Trophoblast cell (in vitro differentiated cells and primary cell): ENCODE data around the gene GLB1L.

ENCODE experiments used
- DNase-seq, 2 donors: peaks; one replicate each; pipeline ENCODE4 v3.0.0-alpha.2; 2016
- H2AFZ ChIP-seq: 2 replicates; pipeline ENCODE4 v1.6.1; 2013; ENCODE audit warnings: low read length, moderate library complexity, mild to moderate bottlenecking; ENCODE audit not compliant: insufficient read depth, poor library complexity
- H2AK5ac ChIP-seq: 2 replicates; pipeline ENCODE4 v1.6.1; 2013; ENCODE audit warnings: mild to moderate bottlenecking, low read length
- H2BK120ac ChIP-seq: 2 replicates; pipeline ENCODE4 v1.6.1; 2013; ENCODE audit warnings: low read length, mild to moderate bottlenecking, moderate library complexity; ENCODE audit not compliant: insufficient read depth, poor library complexity
- H2BK12ac ChIP-seq: 2 replicates; pipeline ENCODE4 v1.6.1; 2013; ENCODE audit warnings: mild to moderate bottlenecking, low read length, moderate library complexity
- H2BK5ac ChIP-seq: 2 replicates; pipeline ENCODE4 v1.6.1; 2013; ENCODE audit warnings: low read length, low read depth, moderate library complexity, mild to moderate bottlenecking; ENCODE audit not compliant: poor library complexity
- H3K14ac ChIP-seq: 2 replicates; pipeline ENCODE4 v1.6.1; 2013; ENCODE audit warnings: mild to moderate bottlenecking, low read length
- H3K18ac ChIP-seq: 2 replicates; pipeline ENCODE4 v1.6.1; 2013; ENCODE audit warnings: mild to moderate bottlenecking, low read length
- H3K23ac ChIP-seq: 2 replicates; pipeline ENCODE4 v1.6.1; 2013; ENCODE audit warnings: low read length
- H3K27ac ChIP-seq: 2 replicates; pipeline ENCODE4 v1.5.1; 2013; ENCODE audit warnings: low read depth, mild to moderate bottlenecking, inconsistent platforms, low read length, moderate library complexity
- H3K27me3 ChIP-seq: 2 replicates; pipeline ENCODE4 v1.6.1; 2013; ENCODE audit warnings: inconsistent platforms, mild to moderate bottlenecking, low read length, moderate library complexity; ENCODE audit not compliant: insufficient read depth
- H3K36me3 ChIP-seq, 2 experiments: 1 replicate in 1 of 2; 2 replicates in 1 of 2; pipeline ENCODE4 v1.6.1; 2013; ENCODE audit warnings: low read length in 2 of 2, mild to moderate bottlenecking in 2 of 2, moderate library complexity in 1 of 2; ENCODE audit not compliant: insufficient read depth in 2 of 2, control insufficient read depth in 1 of 2
- H3K4ac ChIP-seq: 2 replicates; pipeline ENCODE4 v1.6.1; 2013; ENCODE audit warnings: low read depth, mild to moderate bottlenecking, low read length, moderate library complexity
- H3K4me1 ChIP-seq, 2 experiments: 1 replicate in 1 of 2; 2 replicates in 1 of 2; pipeline ENCODE4 v1.6.1; 2013; ENCODE audit warnings: low read length in 2 of 2, mild to moderate bottlenecking in 2 of 2, moderate library complexity in 1 of 2; ENCODE audit not compliant: insufficient read depth in 2 of 2, control insufficient read depth in 1 of 2
- H3K4me2 ChIP-seq: 2 replicates; pipeline ENCODE4 v1.6.1; 2013; ENCODE audit warnings: inconsistent platforms, mild to moderate bottlenecking, low read length, moderate library complexity
- H3K4me3 ChIP-seq: 2 replicates; pipeline ENCODE4 v1.5.1; 2013; ENCODE audit warnings: mild to moderate bottlenecking, low read depth, low read length, inconsistent platforms
- H3K79me1 ChIP-seq: one replicate; pipeline ENCODE4 v1.6.1; 2013; ENCODE audit warnings: low read length
- H3K79me2 ChIP-seq: 2 replicates; pipeline ENCODE4 v1.6.1; 2013; ENCODE audit warnings: low read length, mild to moderate bottlenecking; ENCODE audit not compliant: control insufficient read depth, insufficient read depth, poor library complexity
- H3K9ac ChIP-seq: 2 replicates; pipeline ENCODE4 v1.6.1; 2013; ENCODE audit warnings: mild to moderate bottlenecking, low read length
- H3K9me3 ChIP-seq: 2 replicates; pipeline ENCODE4 v1.6.1; 2013; ENCODE audit warnings: low read depth, mild to moderate bottlenecking, control low read depth, inconsistent platforms, low read length; ENCODE audit not compliant: insufficient read depth
- H4K12ac ChIP-seq: 2 replicates; pipeline ENCODE4 v1.6.1; 2013; ENCODE audit warnings: low read depth, mild to moderate bottlenecking, low read length, moderate library complexity
- H4K8ac ChIP-seq: 2 replicates; pipeline ENCODE4 v1.6.1; 2013; ENCODE audit warnings: low read depth, mild to moderate bottlenecking, low read length, moderate library complexity
- H4K91ac ChIP-seq: one replicate; pipeline ENCODE4 v1.6.1; 2013; ENCODE audit warnings: low read depth, mild to moderate bottlenecking, low read length, moderate library complexity
- WGBS: extraction: QIAGEN DNeasy Blood & Tissue Kit; methylation state at CpG from one replicate; pipeline ENCODE4 v1.1.7; 2013; ENCODE audit warnings: missing lambda C conversion rate; ENCODE audit not compliant: insufficient read length, insufficient coverage; ENCODE audit errors: extremely low coverage; 5-methylcytosine and 5-hydroxymethylcytosine counted together

GLB1L gene

DNA sequence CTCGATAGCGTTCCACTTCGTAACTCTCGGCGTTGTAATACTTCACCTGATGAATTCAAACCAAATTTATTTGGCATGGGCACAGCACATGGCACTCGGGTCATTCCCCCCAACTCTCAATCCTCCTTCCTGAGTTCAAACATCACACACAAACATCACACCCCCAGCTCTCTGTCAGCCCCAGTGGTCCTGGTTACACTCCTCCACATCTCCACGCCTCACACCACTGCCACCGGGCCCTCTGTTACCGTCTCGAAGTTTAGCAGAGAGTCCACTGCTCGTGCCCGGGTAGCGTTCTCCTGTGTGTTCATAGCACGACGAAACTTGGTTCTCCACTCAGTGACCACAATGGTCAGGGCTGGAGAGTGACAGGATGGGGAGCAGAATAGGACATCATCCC, 31.1 kb downstream of the GLB1L start:
- Histone ChIP-seq H3K27ac (no peak overlapping the region), H3K79me2 (peaks cover 8% of the 10 kb centered on the region), H2AFZ (no peak overlapping the region), H3K27me3 (no peaks in the 10 kb centered on the region), H4K8ac (no peak overlapping the region), H3K4me2 (no peak overlapping the region), H3K4ac (no peak overlapping the region), H4K91ac (no peak overlapping the region), H3K14ac (no peak overlapping the region), H4K12ac (peak overlapping the region; percentile 22), H3K4me3 (no peak overlapping the region), H3K23ac (no peak overlapping the region), H3K79me1 (peaks cover 11% of the 10 kb centered on the region), H3K9me3 (no peaks in the 10 kb centered on the region), H3K4me1 (peaks cover 6 to 12% of the 10 kb centered on the region in 2 experiments), H3K18ac (no peak overlapping the region), H2BK120ac (no peak overlapping the region), H2AK5ac (no peak overlapping the region), H3K36me3 (peaks cover 49 to 54% of the 10 kb centered on the region in 2 experiments), H2BK5ac (no peak overlapping the region), H2BK12ac (no peak overlapping the region), H3K9ac (no peak overlapping the region)
- DNase-seq = no peak
- WGBS = no CpG with 5 or more reads among the region's 15 CpGs

DNA sequence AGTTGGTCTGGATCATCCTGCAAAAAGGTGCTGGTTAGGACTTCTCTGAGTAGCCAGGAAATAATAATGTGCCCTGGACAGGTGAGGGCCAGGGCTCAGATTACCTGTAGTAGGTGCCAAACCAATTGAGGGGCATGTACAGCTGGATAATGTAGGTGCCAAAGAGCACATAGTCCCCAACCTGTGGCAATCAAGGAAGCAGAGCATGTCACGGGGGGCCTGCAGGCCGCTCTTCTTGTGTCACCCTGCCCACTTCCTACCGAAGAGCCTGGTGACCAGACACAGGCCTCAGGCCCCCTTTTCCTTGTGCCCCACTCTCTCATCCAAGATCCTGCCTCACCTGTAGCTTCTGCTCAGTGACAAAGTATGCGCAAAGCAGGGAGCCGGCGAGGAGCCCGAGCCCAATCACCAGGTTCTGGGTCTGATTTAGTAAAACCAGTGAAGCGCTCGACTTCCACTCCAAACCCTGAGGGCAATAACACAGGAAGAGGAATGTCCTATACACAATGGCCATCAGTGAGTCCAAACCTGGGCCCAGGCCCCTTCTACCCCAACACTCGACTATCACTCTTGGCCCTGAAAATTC, 31.7 kb downstream of the GLB1L start:
- no peak overlapping the region for H3K18ac ChIP-seq
- no CpG with 5 or more reads among the region's 10 CpGs for WGBS

DNA sequence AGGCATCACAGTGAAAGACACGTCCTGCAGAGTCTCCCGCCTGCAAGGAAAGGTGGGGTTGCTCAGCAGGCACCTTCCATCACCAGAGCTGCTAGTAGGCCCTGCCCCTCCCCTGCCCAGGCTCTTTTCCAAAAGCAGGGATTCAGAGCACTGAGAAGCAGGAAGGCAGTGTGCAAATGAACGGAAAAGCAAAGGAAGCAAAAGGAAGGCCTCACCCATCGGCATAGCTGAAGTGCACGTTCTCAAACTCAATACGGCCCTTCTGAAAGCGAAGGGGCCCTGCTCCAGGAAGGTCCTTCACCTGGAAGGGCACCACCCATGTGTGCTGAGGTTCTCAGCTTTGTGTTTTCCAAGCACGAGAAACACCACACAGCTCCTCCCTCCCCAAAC, 32.2 kb downstream of the GLB1L start:
- no peak overlapping the region for H3K4me2 ChIP-seq
- peaks cover 2% of the 10 kb centered on the region for H3K79me1 ChIP-seq
- peaks cover 2 to 5% of the 10 kb centered on the region in 2 experiments for H3K4me1 ChIP-seq
- H2BK5ac ChIP-seq = no peak overlapping the region
- no peak overlapping the region for H2BK120ac ChIP-seq
- H3K4me3 ChIP-seq = no peak overlapping the region
- no peak overlapping the region for H4K8ac ChIP-seq
- no peak for DNase-seq
- no peak overlapping the region for H3K23ac ChIP-seq
- H3K9me3 ChIP-seq = no peaks in the 10 kb centered on the region
- H2AK5ac ChIP-seq = no peak overlapping the region
- no peaks in the 10 kb centered on the region for H3K27me3 ChIP-seq
- no peak overlapping the region for H3K4ac ChIP-seq
- no peak overlapping the region for H3K18ac ChIP-seq
- H3K79me2 ChIP-seq = peaks cover 1% of the 10 kb centered on the region
- H3K36me3 ChIP-seq = peaks cover 58 to 65% of the 10 kb centered on the region in 2 experiments
- no peak overlapping the region for H3K9ac ChIP-seq
- H4K91ac ChIP-seq = no peak overlapping the region
- H2AFZ ChIP-seq = no peak overlapping the region
- no peak overlapping the region for H4K12ac ChIP-seq
- no CpG with 5 or more reads among the region's 8 CpGs for WGBS
- H3K14ac ChIP-seq = no peak overlapping the region
- no peak overlapping the region for H3K27ac ChIP-seq
- no peak overlapping the region for H2BK12ac ChIP-seq

More for the DNA sequence above, 31.7 kb downstream of the GLB1L start:
- H3K27me3 ChIP-seq = no peaks in the 10 kb centered on the region
- H3K4me3 ChIP-seq = no peak overlapping the region
- H3K14ac ChIP-seq = no peak overlapping the region
- DNase-seq = no peak
- H4K8ac ChIP-seq = no peak overlapping the region
- H2BK12ac ChIP-seq = no peak overlapping the region
- H3K4me1 ChIP-seq = peaks cover 5 to 10% of the 10 kb centered on the region in 2 experiments
- no peak overlapping the region for H2BK120ac ChIP-seq
- H3K9ac ChIP-seq = no peak overlapping the region
- peaks cover 7% of the 10 kb centered on the region for H3K79me1 ChIP-seq
- H3K9me3 ChIP-seq = no peaks in the 10 kb centered on the region
- H2AFZ ChIP-seq = no peak overlapping the region
- no peak overlapping the region for H4K91ac ChIP-seq
- H3K23ac ChIP-seq = no peak overlapping the region
- no peak overlapping the region for H2AK5ac ChIP-seq
- H3K36me3 ChIP-seq = peaks cover 53 to 59% of the 10 kb centered on the region in 2 experiments
- no peak overlapping the region for H4K12ac ChIP-seq
- no peak overlapping the region for H3K27ac ChIP-seq
- no peak overlapping the region for H2BK5ac ChIP-seq
- H3K4ac ChIP-seq = no peak overlapping the region
- no peak overlapping the region for H3K4me2 ChIP-seq
- H3K79me2 ChIP-seq = peaks cover 7% of the 10 kb centered on the region

DNA sequence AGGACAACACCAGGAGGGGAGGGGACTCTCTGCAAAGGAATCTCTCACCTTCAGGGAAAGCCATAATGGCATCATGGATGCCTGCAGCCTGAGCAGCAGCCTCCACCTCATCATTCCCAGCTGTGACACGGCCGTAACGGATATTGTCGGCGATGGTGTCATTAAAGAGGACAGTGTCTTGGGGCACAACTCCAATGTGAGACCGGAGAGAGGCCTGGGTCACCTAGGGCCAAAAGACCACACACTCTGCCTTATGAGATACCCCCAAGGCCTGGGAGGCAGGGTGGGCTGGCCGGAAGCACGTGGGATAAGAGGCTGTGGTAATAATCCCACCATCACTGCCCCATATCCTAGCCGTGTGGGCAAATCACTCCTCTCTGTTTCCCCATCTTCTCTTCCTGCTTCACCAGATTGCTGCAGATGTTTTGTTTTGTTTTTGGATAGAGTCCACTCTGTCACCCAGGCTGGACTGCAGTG, 34.3 kb downstream of the GLB1L start:
- no peak overlapping the region for H2AFZ ChIP-seq
- H4K12ac ChIP-seq = no peak overlapping the region
- no peak overlapping the region for H3K23ac ChIP-seq
- no peak overlapping the region for H3K14ac ChIP-seq
- peaks cover 2 to 4% of the 10 kb centered on the region in 2 experiments for H3K4me1 ChIP-seq
- H3K4me3 ChIP-seq = no peak overlapping the region
- H3K27me3 ChIP-seq = no peaks in the 10 kb centered on the region
- H3K79me1 ChIP-seq = peaks cover 5% of the 10 kb centered on the region
- no peak overlapping the region for H4K8ac ChIP-seq
- H3K36me3 ChIP-seq = peaks cover 58 to 63% of the 10 kb centered on the region in 2 experiments
- no peak for DNase-seq
- no peak overlapping the region for H2AK5ac ChIP-seq
- H3K4ac ChIP-seq = no peak overlapping the region
- H3K18ac ChIP-seq = no peak overlapping the region
- no peak overlapping the region for H4K91ac ChIP-seq
- no peaks in the 10 kb centered on the region for H3K9me3 ChIP-seq
- no peak overlapping the region for H2BK120ac ChIP-seq
- no peak overlapping the region for H3K9ac ChIP-seq
- no peak overlapping the region for H2BK12ac ChIP-seq
- no peak overlapping the region for H2BK5ac ChIP-seq
- H3K4me2 ChIP-seq = no peak overlapping the region
- peaks cover 5% of the 10 kb centered on the region for H3K79me2 ChIP-seq
- no peak overlapping the region for H3K27ac ChIP-seq
- no CpG with 5 or more reads among the region's 9 CpGs for WGBS
